Psoas muscle (tissue), 8 donors: ENCODE results near the gene FOSL1. TPM values are rescaled to one million over a fixed set of nuclear protein-coding genes. Genes with fewer than 3 reads are reported as not detected.
A peak's percentile ranks its signal among the peaks of the same experiment; 100 is the strongest.

Source experiments
- ATAC-seq, 4 donors: fragments of 200-7000 bp; cut with Tn5 transposase; one replicate each; pipeline ENCODE4 v1.9.1; 2020; ENCODE audit warnings: moderate library complexity in 3 of 4, mild to moderate bottlenecking in 2 of 4
- DNase-seq, 2 donors: peaks; one replicate each; pipeline ENCODE4 v3.0.0-alpha.2; 2020
- H3K27ac ChIP-seq: fragments of 200-600 bp; one replicate; pipeline ENCODE4 v1.8.0; 2022
- H3K27me3 ChIP-seq, 3 donors: fragments of 200-600 bp in 1 of 3; one replicate each; pipeline versions ENCODE4 v1.6.1 to v1.8.0; 2013 to 2022; ENCODE audit warnings: low read length in 2 of 3, mild to moderate bottlenecking in 2 of 3, moderate library complexity in 1 of 3; ENCODE audit not compliant: insufficient read depth in 3 of 3
- H3K36me3 ChIP-seq, 2 donors: fragments of 200-600 bp in 1 of 2; one replicate each; pipeline versions ENCODE4 v1.6.1 to v1.8.0; 2013 to 2022; ENCODE audit warnings: low read depth in 1 of 2, mild to moderate bottlenecking in 1 of 2, moderate library complexity in 1 of 2; ENCODE audit not compliant: insufficient read depth in 1 of 2
- H3K4me1 ChIP-seq: fragments of 200-600 bp; one replicate; pipeline ENCODE4 v1.8.0; 2022
- H3K4me3 ChIP-seq: fragments of 200-600 bp; one replicate; pipeline ENCODE4 v1.8.0; 2022; ENCODE audit warnings: mild to moderate bottlenecking
- H3K9me3 ChIP-seq: fragments of 200-600 bp; one replicate; pipeline ENCODE4 v1.8.0; 2022
- CTCF ChIP-seq: fragments of 200-600 bp; IDR thresholded peaks from one replicate; pipeline ENCODE4 v1.8.0; 2022; ENCODE audit warnings: antibody characterized with exemption
- WGBS, 3 donors: extraction: QIAGEN DNeasy Blood & Tissue Kit; methylation state at CpG; one replicate each; pipeline versions ENCODE4 v1.1.6 to v1.1.7; 2013; 5-methylcytosine and 5-hydroxymethylcytosine counted together
- intact Hi-C, 2 donors: fragments of 100-400 bp; cut with DNase I; formaldehyde crosslinking; loops; one replicate each; pipeline versions ENCODE4 v1.11.0 to v1.14.2; 2022
- polyA plus RNA-seq, 3 donors: library from polyadenylated mRNA; stranded (reverse); fragments of 200-250 nt; gene quantifications; one replicate each; pipeline ENCODE4 v1.2.3, GENCODE V29; 2013
- total RNA-seq, 4 donors: library from RNA; stranded (reverse); fragmentation: NEBNext Ultra II Directional in 2 of 4; extraction: Animal tissue kit (Norgen Biotek cat#: 25700) in 2 of 4; gene quantifications; one replicate each; pipeline versions ENCODE4 v1.2.1 to v1.2.4, GENCODE V29; 2021 to 2023
- donor health status: healthy with polysubstance abuse.
- donor health status: DM: no; HTN: no; CAD: no; lungs with moderate emphysema.
- donor health status: Bipolar disorder and iron deficiency.
- donor health status: healthy.
- donor health status: DM: yes; HTN: yes; CAD: no.
- donor health status: DM: no; HTN: no; CAD: no.
- donor health status: DM: no; HTN: no; CAD: no.
- donor health status: DM: yes; HTN: yes; CAD: no.

The FOSL1 gene
- total and polyA plus RNA-seq, 7 donors = 0.75 to 257 (median 10.4) TPM

- peaks cover 0 to under 1% (median 0%) of the 10 kb centered on the region in 3 donors for H3K27me3 ChIP-seq
- no peak overlapping the region for H3K4me3 ChIP-seq
- H3K4me1 ChIP-seq = no peaks in the 10 kb centered on the region
- DNase-seq (no peak), ATAC-seq (peak in 2 of 4 donors; percentile 13 to 19)
- WGBS, 3 donors = 55 to 59% (median 58%) methylated on average over 13 of the region's 13 CpGs
- no peak overlapping the region for H3K27ac ChIP-seq
- TF ChIP-seq CTCF = no peak
- no peaks in the 10 kb centered on the region for H3K36me3 ChIP-seq
- intact Hi-C loops = no loop called here
- H3K9me3 ChIP-seq = no peaks in the 10 kb centered on the region
Observed at GRCh38 chr11:65931773-65932557, 31.8 kb upstream of the FOSL1 start.

- Histone ChIP-seq H3K36me3 (peaks cover 0 to 4% of the 10 kb centered on the region in 2 donors), H3K27me3 (no peaks in the 10 kb centered on the region), H3K4me3 (no peak overlapping the region), H3K4me1 (no peaks in the 10 kb centered on the region), H3K9me3 (no peaks in the 10 kb centered on the region), H3K27ac (no peak overlapping the region)
- intact Hi-C loops = no loop called here
- TF ChIP-seq CTCF = no peak
- WGBS, 3 donors = 60 to 69% (median 69%) methylated on average over 6 of the region's 6 CpGs
- ATAC-seq (no peak), DNase-seq (no peak)
Observed at GRCh38 chr11:65928667-65929066, 28.5 kb upstream of the FOSL1 start.

GRCh38 chr11:65927904-65928397 lies 27.8 kb upstream of the FOSL1 start:
- no peak overlapping the region for H3K4me3 ChIP-seq

GRCh38 chr11:65925397-65925796 lies 25.2 kb upstream of the FOSL1 start:
- Histone ChIP-seq H3K4me1 (peaks cover 5% of the 10 kb centered on the region), H3K27me3 (no peaks in the 10 kb centered on the region), H3K4me3 (no peak overlapping the region), H3K27ac (no peak overlapping the region), H3K9me3 (no peaks in the 10 kb centered on the region), H3K36me3 (peaks cover 0 to 34% of the 10 kb centered on the region in 2 donors)
- DNase-seq (no peak), ATAC-seq (no peak)
- TF ChIP-seq CTCF = no peak
- WGBS, 3 donors = 71 to 77% (median 76%) methylated on average over 2 of the region's 2 CpGs
- intact Hi-C loops = no loop called here

More at GRCh38 chr11:65927904-65928397, 27.8 kb upstream of the FOSL1 start:
- no peak overlapping the region for H3K27ac ChIP-seq
- TF ChIP-seq CTCF = no peak
- no peaks in the 10 kb centered on the region for H3K9me3 ChIP-seq
- H3K36me3 ChIP-seq = peaks cover 0 to 10% of the 10 kb centered on the region in 2 donors
- intact Hi-C loops = no loop called here
- 55 to 60% (median 55%) methylated on average over 9 of the region's 9 CpGs for WGBS, 3 donors
- ATAC-seq (no peak), DNase-seq (no peak)
- H3K27me3 ChIP-seq = no peaks in the 10 kb centered on the region
- H3K4me1 ChIP-seq = no peaks in the 10 kb centered on the region
